Epidermal melanocyte (primary cell): ENCODE measurements around the gene SHBG.
"Not testable (repeated sequence)": the region's sequence is repeated elsewhere in the genome, so short reads cannot be mapped to it uniquely, and the experiment has no call there.

Experiments used
- DNase-seq: peaks from one replicate; pipeline ENCODE4 v3.0.0; 2011; ENCODE audit warnings: low spot score; ENCODE audit not compliant: insufficient read length

The SHBG gene

DNA sequence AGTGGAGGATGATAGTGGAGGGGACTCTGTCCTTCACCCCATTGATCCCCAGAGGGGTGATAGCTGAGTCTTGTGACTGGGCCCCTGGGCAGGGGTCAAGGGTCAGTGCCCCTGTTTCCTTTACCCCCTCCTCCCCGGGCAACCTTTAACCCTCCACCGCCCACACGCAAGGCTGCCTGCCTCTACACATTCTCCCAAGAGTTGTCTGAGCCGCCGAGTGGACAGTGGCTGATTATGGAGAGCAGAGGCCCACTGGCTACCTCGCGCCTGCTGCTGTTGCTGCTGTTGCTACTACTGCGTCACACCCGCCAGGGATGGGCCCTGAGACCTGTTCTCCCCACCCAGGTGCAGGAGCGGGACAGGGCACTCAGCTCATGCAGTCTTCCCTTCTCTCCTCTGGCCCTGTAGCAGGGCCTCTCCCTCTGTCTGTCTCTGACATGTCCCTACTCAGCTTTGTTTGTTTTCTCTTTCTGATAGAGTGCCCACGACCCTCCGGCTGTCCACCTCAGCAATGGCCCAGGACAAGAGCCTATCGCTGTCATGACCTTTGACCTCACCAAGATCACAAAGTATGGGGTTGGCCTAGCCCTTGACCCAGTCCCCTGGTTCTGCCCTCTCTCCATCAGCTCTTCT lies at the start of gene SHBG:
Gene SHBG (plus strand): TSS at position 197 of the 633 bp plus-strand sequence. CDS start 38 bp downstream, at position 235.
- no peak for DNase-seq

DNA sequence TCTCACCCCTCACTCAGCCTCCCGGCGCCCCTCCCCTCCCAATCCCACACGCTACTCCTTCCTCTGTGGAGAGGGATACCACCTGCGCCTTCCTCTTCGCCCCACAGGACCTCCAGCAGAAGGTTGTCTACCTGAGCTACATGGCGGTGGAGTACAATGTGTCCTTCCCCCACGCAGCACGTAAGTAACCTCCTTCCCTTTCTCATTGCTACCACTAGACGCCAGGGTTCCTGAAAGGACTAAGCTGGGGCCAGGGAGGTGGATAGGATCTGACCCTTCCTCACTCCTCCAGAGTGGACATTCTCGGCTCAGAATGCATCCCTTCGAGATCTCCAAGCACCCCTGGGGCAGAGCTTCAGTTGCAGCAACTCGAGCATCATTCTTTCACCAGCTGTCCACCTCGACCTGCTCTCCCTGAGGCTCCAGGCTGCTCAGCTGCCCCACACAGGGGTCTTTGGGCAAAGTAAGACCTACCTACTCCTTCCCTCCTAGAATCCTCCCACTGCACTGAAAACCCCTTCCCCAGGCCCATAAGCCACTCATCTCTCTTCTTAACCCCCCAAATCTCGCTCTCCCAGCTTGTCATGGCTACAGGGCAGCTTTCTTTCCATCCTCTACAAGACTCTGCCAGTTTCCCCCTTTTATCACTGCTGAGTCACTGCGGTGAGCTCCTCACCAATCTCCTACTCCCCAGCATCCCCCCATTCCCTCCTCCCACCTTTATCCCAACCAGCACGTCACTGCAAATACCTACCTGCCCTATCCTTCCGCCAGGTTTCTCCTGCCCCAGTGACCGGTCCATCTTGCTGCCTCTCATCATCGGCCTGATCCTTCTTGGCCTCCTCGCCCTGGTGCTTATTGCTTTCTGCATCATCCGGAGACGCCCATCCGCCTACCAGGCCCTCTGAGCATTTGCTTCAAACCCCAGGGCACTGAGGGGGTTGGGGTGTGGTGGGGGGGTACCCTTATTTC lies 49.0 kb upstream of the SHBG start:
- no peak for DNase-seq

- DNase-seq = no peak
These were observed 47.3 kb upstream of the SHBG start for GRCh38 chr17:7582396-7583252.

DNA sequence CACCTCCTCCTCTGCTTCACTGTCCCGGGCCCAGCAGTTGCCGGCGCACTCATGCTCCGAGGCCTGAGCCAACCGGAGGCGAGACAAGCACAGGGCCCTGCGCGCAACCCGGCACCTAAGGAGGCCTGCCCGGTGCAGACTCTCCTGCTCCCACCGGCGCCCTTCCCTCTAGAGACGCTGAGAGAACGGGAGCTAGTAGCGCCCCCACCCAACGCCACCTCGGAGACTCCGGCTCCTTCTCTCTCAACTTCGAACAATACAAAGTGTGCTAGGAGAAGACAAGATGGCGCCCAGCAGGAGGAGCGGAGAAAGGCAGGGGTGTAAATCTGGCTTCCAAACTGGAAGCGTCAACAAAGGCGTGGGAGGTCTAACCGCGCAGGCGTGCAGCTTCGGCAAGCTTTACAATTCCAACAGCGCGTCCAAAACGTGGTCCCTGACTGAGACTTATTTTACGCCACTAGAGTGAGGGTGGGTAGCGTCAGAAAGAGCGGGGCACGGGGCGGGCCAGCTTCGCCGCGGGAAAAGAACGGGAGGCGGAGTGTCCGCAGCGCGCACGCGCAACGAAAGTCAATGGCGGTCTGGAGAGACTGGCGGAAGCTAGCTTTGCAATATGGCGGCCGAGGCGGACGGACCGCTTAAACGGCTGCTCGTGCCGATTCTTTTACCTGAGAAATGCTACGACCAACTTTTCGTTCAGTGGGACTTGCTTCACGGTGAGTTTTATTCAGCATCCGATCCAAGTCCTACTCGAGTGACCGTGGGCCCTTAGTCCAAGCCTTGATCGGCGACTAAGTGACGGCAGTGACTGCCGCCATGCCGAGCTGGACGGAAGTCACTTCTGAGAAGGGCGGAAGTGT lies 46.5 kb upstream of the SHBG start, which contains the start of gene MPDU1:
Gene MPDU1 (plus strand): TSS at position 600 of the 857 bp plus-strand sequence. CDS start 11 bp downstream, at position 611.
- DNase-seq = peak; percentile 94

GRCh38 chr17:7586673-7587419 lies 43.1 kb upstream of the SHBG start:
- no peak for DNase-seq

DNA sequence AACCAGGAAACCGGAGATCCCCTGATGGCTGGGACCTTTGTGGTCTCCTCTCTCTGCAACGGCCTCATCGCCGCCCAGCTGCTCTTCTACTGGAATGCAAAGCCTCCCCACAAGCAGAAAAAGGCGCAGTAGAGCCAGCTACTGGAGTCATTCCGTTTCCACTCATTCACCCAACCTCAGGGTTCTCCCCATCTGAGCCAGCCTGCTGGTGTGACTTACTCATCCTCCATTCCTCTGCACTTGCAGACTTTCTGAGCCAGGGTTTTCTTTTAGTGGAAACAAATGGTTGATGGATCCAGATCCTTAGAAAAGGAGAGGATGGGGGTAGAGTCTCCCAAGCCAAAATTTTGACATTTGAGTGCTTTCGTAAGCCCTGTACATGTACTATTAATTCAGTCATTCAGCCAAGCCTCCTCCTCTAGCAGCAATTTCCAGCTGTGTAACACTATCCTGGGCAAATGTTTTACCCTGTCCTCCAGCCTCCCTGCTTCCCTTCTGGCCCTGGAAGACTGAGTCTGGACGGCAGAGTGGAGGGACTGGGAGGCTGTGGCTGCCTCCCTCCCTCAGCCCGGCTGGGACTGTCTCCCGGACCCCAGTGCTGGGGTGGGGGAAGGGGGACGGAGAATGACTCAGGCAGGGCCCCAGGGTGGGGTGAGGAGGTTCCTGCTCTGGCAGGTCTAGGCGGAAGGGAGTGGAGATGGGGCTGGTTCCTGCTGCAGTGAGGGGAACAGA lies 42.3 kb upstream of the SHBG start:
- peak; percentile 71 for DNase-seq

GRCh38 chr17:7588553-7589203 lies 41.3 kb upstream of the SHBG start:
- no peak for DNase-seq

DNA sequence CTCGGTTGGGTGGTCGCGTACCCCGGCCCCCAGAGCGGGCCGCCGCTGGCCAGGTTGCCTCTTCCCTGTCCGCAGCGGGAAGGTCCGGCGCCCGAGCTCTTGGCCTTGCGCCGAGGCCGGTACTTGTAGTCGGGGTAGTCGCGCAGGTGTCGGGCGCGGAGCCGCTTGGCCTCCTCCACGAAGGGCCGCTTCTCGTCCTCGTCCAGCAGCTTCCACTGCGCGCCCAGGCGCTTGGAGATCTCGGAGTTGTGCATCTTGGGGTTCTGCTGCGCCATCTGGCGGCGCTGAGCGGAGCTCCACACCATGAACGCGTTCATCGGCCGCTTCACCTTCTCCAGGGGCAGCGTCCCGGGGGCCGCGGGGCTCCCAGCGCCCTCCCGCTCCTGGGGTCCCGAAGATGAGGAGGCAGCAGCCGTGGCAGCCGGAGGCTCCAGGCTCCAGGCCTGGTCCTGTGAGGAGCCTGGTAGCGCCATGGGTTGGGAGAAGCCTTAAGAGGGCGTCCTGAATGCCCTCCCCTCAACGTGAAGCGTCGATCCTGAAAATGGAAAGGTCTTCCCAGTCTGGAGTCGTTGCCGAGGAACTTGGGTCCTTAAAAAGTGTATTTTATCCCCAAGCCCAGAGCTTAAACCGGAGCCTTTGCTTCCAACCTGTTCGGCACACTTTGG lies 40.6 kb upstream of the SHBG start:
- peak; percentile 96 for DNase-seq

- no peak for DNase-seq
These were observed 39.8 kb upstream of the SHBG start, which contains the start of gene SOX15 for GRCh38 chr17:7589891-7590691. TSS of gene SOX15 (minus strand) at chr17:7590094. CDS start at chr17:7589676, 418 bp downstream.

- DNase-seq = no peak
These were observed 39.2 kb upstream of the SHBG start for GRCh38 chr17:7590743-7591142.

- DNase-seq = no peak
These were observed 38.3 kb upstream of the SHBG start for GRCh38 chr17:7591596-7591995.

- DNase-seq = no peak
These were observed 37.4 kb upstream of the SHBG start for GRCh38 chr17:7592422-7593021.

- DNase-seq = no peak
These were observed 36.6 kb upstream of the SHBG start for GRCh38 chr17:7593296-7593695.

GRCh38 chr17:7597561-7597960 lies 32.4 kb upstream of the SHBG start:
- not testable (repeated sequence) for DNase-seq

- DNase-seq = no peak
These were observed 23.7 kb upstream of the SHBG start for GRCh38 chr17:7606280-7606679.

DNA sequence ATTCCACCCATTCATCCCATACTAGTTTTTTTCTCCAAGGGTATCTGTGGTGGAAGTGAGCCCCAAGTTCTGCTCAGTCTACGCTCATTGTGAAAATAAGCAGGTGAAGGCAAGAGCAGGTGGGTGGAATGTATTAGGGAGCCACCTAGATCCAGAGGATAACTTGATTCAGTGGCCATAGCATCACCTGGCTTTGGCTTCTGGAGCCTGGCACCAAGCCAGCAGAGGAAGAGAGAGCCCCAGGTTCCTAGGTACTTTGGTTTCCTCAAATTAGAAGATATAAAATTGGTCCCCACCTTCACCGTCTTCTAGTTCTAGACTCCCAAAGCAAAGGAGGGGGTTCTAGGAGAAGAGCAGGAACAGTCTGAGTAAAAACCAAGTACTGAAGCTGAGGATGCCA lies 19.3 kb upstream of the SHBG start:
- no peak for DNase-seq
